Mucosa of descending colon (tissue), 3 donors: Measurements from ENCODE around the gene BBS1. TPM values are rescaled to one million over a fixed set of nuclear protein-coding genes. Genes with fewer than 3 reads are reported as not detected.

ENCODE experiments used
- ATAC-seq: fragments of 200-7000 bp; cut with Tn5 transposase; one replicate; pipeline ENCODE4 v1.9.1; 2020; ENCODE audit warnings: mild to moderate bottlenecking, moderate library complexity
- DNase-seq, 3 donors: peaks; one replicate each; pipeline ENCODE4 v3.0.0-alpha.2; 2020
- H3K36me3 ChIP-seq: fragments of 200-600 bp; one replicate; pipeline ENCODE4 v1.8.0; 2021; ENCODE audit warnings: low read depth, mild to moderate bottlenecking
- H3K4me1 ChIP-seq: fragments of 200-600 bp; one replicate; pipeline ENCODE4 v1.8.0; 2021; ENCODE audit warnings: low read depth, mild to moderate bottlenecking
- H3K4me3 ChIP-seq: fragments of 200-600 bp; one replicate; pipeline ENCODE4 v1.8.0; 2021; ENCODE audit warnings: mild to moderate bottlenecking
- H3K9me3 ChIP-seq: fragments of 200-600 bp; one replicate; pipeline ENCODE4 v1.8.0; 2021; ENCODE audit warnings: mild to moderate bottlenecking
- intact Hi-C, 2 donors: fragments of 100-400 bp; cut with DNase I in 1 of 2; cut with micrococcal nuclease in 1 of 2; formaldehyde crosslinking; loops; one replicate each; pipeline versions ENCODE4 v1.11.0 to v1.11.1; 2022; cut with DNase I, micrococcal nuclease
- total RNA-seq, 3 donors: library from RNA; stranded (reverse); fragmentation: NEBNext Ultra II Directional in 2 of 3; extraction: Animal tissue kit (Norgen Biotek cat#: 25700) in 2 of 3; gene quantifications; one replicate each; pipeline versions ENCODE4 v1.2.1 to v1.2.4, GENCODE V29; 2021 to 2023
- TF ChIP-seq, protein P1 (sequence below): fragments of 200-600 bp; IDR thresholded peaks from one replicate; pipeline ENCODE4 v1.8.0; 2022; ENCODE audit warnings: antibody characterized with exemption, mild to moderate bottlenecking
- donor health status: DM: no; HTN: no; CAD: no; lungs with moderate emphysema.
- donor health status: DM: no; HTN: no; CAD: no.
- donor health status: DM: no; HTN: yes; CAD: no.

Gene BBS1
- total RNA-seq, 3 donors from 2014 or later: 27.7 to 49.3 (median 35.4) TPM

DNA sequence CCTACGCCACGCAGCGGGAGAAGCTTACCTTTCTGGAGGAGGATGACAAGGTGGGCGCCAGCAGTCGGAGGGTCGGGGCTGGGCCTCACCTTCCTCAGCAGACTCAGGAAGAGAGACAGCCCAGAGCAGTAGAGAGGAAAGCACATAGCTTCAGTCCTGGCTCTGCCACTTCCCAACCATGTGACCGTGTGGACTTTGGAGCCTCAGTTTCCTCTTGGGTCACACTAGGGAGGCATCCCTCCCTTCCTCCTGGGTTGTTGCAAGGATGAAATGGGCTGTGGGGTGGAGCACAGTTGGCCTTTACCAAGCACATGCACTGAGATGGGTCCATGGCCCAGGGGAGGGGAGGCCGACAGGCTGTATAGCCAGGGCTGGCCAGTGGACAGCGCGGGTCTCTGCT lies 17.3 kb upstream of the BBS1 start:
- no peak overlapping the region for H3K4me3 ChIP-seq
- H3K36me3 ChIP-seq: no peaks in the 10 kb centered on the region
- H3K9me3 ChIP-seq: no peaks in the 10 kb centered on the region
- TF ChIP-seq, protein P1, sequence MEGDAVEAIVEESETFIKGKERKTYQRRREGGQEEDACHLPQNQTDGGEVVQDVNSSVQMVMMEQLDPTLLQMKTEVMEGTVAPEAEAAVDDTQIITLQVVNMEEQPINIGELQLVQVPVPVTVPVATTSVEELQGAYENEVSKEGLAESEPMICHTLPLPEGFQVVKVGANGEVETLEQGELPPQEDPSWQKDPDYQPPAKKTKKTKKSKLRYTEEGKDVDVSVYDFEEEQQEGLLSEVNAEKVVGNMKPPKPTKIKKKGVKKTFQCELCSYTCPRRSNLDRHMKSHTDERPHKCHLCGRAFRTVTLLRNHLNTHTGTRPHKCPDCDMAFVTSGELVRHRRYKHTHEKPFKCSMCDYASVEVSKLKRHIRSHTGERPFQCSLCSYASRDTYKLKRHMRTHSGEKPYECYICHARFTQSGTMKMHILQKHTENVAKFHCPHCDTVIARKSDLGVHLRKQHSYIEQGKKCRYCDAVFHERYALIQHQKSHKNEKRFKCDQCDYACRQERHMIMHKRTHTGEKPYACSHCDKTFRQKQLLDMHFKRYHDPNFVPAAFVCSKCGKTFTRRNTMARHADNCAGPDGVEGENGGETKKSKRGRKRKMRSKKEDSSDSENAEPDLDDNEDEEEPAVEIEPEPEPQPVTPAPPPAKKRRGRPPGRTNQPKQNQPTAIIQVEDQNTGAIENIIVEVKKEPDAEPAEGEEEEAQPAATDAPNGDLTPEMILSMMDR: no peak
- peak; percentile 68 for ATAC-seq
- intact Hi-C loops: no loop called here
- no peak for DNase-seq
- H3K4me1 ChIP-seq: no peaks in the 10 kb centered on the region

DNA sequence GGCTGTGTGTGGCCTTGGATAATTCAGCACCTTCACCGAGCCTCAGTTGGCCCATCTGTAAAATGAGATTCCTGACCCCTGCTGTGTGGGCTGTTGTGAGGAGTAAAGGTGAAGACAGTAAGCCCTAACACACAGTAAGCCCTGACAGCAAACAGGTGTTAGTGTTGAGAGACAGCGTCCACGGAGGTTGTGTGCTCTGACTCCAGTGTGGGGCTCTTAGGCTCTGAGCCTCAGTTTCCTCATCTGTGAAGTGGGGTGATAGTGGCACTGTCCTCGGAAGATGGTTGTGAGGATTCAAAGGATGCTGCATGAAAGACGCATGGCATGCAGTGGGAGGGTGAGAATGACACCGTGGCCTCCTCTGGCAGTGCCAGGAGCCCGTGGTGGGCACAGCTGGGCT lies 16.0 kb upstream of the BBS1 start:
- Histone ChIP-seq H3K9me3 (no peaks in the 10 kb centered on the region), H3K4me1 (no peaks in the 10 kb centered on the region), H3K36me3 (no peaks in the 10 kb centered on the region), H3K4me3 (no peak overlapping the region)
- TF ChIP-seq, protein P1: no peak
- ATAC-seq: no peak
- no peak for DNase-seq
- intact Hi-C loops: no loop called here

DNA sequence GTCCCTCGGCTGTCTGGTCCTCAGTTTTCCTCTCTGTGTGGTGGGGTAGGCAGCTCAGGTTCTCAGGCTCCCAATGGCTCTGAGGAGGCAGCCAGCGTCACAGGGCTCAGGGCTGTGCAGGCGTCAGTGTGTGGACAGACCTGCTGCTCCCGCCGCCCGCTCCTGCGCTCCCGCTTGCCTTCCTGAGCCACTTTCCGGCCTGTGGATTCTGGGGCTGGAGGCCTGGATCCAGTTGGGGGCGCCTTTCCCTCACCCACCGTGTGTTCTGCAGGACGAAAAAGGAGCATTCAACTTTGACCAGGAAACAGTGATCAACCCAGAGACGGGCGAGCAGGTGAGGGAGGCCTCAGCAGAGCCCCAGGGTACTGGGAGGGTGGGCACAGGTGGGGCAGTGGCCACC lies 15.5 kb upstream of the BBS1 start:
- Histone ChIP-seq H3K4me1 (no peaks in the 10 kb centered on the region), H3K9me3 (no peaks in the 10 kb centered on the region), H3K36me3 (no peaks in the 10 kb centered on the region), H3K4me3 (no peak overlapping the region)
- DNase-seq: no peak
- TF ChIP-seq, protein P1: no peak
- no peak for ATAC-seq
- intact Hi-C loops: no loop called here

DNA sequence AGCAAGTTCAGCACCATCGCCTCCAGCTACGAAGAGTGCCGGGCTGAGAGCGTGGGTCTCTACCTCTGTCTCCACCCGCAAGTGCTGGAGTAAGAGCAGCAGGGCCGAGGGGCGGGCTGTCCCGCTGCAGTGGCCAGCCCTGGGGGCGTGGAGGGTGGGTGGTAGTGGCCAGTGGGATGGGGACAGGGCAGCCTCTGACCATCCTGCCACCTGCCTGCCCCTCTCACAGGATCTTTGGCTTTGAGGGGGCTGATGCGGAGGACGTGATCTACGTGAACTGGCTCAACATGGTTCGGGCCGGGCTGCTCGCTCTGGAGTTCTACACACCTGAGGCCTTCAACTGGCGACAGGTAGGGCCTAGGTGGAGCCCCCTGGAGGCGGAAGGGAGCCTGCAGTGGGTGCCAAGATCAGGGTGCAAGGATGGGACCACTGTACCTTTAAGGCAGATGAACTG lies 15.0 kb upstream of the BBS1 start:
- ATAC-seq (no peak), DNase-seq (no peak)
- Histone ChIP-seq H3K4me1 (no peaks in the 10 kb centered on the region), H3K9me3 (no peaks in the 10 kb centered on the region), H3K4me3 (no peak overlapping the region), H3K36me3 (no peaks in the 10 kb centered on the region)
- TF ChIP-seq, protein P1: no peak
- intact Hi-C loops: no loop called here

DNA sequence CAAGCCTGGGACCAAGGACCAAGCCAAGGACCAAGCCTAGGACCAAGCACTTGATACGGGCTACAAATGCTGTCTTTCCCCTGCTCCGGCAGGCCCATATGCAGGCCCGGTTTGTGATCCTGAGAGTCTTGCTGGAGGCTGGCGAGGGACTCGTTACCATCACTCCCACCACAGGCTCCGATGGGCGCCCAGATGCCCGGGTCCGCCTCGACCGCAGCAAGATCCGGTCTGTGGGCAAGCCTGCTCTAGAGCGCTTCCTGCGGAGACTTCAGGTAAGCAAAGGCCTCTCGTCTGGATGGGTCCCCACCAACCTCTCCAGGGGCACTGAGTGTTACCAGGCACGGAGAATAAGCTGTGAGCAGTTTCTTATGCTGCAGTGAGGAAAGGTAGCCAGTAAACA lies 13.2 kb upstream of the BBS1 start:
- intact Hi-C loops: no loop called here
- Histone ChIP-seq H3K4me1 (no peaks in the 10 kb centered on the region), H3K36me3 (no peaks in the 10 kb centered on the region), H3K4me3 (no peak overlapping the region), H3K9me3 (no peaks in the 10 kb centered on the region)
- TF ChIP-seq, protein P1: no peak
- ATAC-seq (no peak), DNase-seq (no peak)

DNA sequence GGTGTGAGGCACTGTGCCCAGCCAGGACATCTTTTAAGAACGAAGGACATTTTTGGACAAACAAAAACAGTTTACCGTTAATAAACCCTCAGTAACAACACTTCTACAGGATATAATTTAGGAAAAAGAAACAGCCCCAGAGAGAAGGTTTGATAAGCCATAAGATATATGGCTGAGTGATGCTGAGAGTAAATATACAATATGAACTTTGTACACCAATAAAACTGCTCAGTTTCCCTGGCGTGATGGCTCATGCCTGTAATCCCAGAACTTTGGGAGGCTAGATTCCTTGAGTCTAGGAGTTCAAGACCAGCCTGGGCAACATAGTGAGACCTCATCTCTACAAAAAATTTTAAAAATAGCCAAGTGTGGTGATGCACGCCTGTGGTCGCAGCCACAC lies 11.9 kb upstream of the BBS1 start:
- no peak for DNase-seq
- Histone ChIP-seq H3K36me3 (no peaks in the 10 kb centered on the region), H3K4me1 (no peaks in the 10 kb centered on the region), H3K4me3 (no peak overlapping the region), H3K9me3 (no peaks in the 10 kb centered on the region)
- peak; percentile 89 for ATAC-seq
- intact Hi-C loops: no loop called here
- TF ChIP-seq, protein P1: no peak
